ENCODE data around the gene ZRANB2.

Gene ZRANB2

GRCh38 chr1:71080739-71081696, at the start of gene ZRANB2:
Gene ZRANB2, minus strand, starts transcription at chr1:71081035. Its CDS starts 40 bp downstream, at chr1:71080995.
- DNase-seq (ENCODE audit: low read depth): peak; percentile 86

GRCh38 chr1:71128060-71128459, 47.2 kb upstream of the ZRANB2 start:
- DNase-seq (ENCODE audit: low read depth): no peak

- DNase-seq (ENCODE audit: low read depth): no peak
Observed at GRCh38 chr1:71118086-71118485, 37.3 kb upstream of the ZRANB2 start.

- no peak for DNase-seq (ENCODE audit: low read depth)
Observed at GRCh38 chr1:71116729-71117128, 35.9 kb upstream of the ZRANB2 start.

- no peak for DNase-seq (ENCODE audit: low read depth)
Observed at GRCh38 chr1:71106658-71107322, 26.0 kb upstream of the ZRANB2 start.

- no peak for DNase-seq (ENCODE audit: low read depth)
Observed at GRCh38 chr1:71104417-71104816, 23.6 kb upstream of the ZRANB2 start.

- DNase-seq (ENCODE audit: low read depth): no peak
Observed at GRCh38 chr1:71101839-71102376, 21.1 kb upstream of the ZRANB2 start.

- no peak for DNase-seq (ENCODE audit: low read depth)
Observed at GRCh38 chr1:71097428-71097827, 16.6 kb upstream of the ZRANB2 start.

- DNase-seq (ENCODE audit: low read depth): no peak
Observed at GRCh38 chr1:71094913-71095312, 14.1 kb upstream of the ZRANB2 start.

- no peak for DNase-seq (ENCODE audit: low read depth)
Observed at GRCh38 chr1:71093938-71094337, 13.1 kb upstream of the ZRANB2 start.

GRCh38 chr1:71089536-71090270, 8.9 kb upstream of the ZRANB2 start:
- DNase-seq (ENCODE audit: low read depth): no peak

- DNase-seq (ENCODE audit: low read depth): no peak
Observed at GRCh38 chr1:71088645-71089287, 7.9 kb upstream of the ZRANB2 start.

GRCh38 chr1:71087713-71088112, 6.9 kb upstream of the ZRANB2 start:
- DNase-seq (ENCODE audit: low read depth): no peak

- DNase-seq (ENCODE audit: low read depth): no peak
Observed at GRCh38 chr1:71087060-71087459, 6.2 kb upstream of the ZRANB2 start.

GRCh38 chr1:71086331-71086730, 5.5 kb upstream of the ZRANB2 start:
- DNase-seq (ENCODE audit: low read depth): no peak

- DNase-seq (ENCODE audit: low read depth): no peak
Observed at GRCh38 chr1:71083271-71083670, 2.4 kb upstream of the ZRANB2 start.

- no peak for DNase-seq (ENCODE audit: low read depth)
Observed at GRCh38 chr1:71081697-71082080, 854 bp upstream of the ZRANB2 start.

- no peak for DNase-seq (ENCODE audit: low read depth)
Observed at GRCh38 chr1:71080230-71080738, 551 bp downstream of the ZRANB2 start.

- DNase-seq (ENCODE audit: low read depth): no peak
Observed at GRCh38 chr1:71074681-71075080, 6.2 kb downstream of the ZRANB2 start.

GRCh38 chr1:71072273-71072672, 8.6 kb downstream of the ZRANB2 start:
- no peak for DNase-seq (ENCODE audit: low read depth)

GRCh38 chr1:71071720-71072119, 9.1 kb downstream of the ZRANB2 start:
- DNase-seq (ENCODE audit: low read depth): no peak

Data from activated gamma-delta T cell treated with anti-CD3 and anti-CD28 coated beads, Interleukin-2, amount 50 U/mL, for 16 hours (primary cell).